ENCODE data around the gene EPAS1. TPM values are rescaled to one million over a fixed set of nuclear protein-coding genes. Genes with fewer than 3 reads are reported as not detected.

The EPAS1 gene
- total and polyA plus RNA-seq, 2 of the 8 experiments (the other 6 are each of a cell fraction or from before 2014, with no cell fraction given): 2.0 to 4.9 TPM

DNA sequence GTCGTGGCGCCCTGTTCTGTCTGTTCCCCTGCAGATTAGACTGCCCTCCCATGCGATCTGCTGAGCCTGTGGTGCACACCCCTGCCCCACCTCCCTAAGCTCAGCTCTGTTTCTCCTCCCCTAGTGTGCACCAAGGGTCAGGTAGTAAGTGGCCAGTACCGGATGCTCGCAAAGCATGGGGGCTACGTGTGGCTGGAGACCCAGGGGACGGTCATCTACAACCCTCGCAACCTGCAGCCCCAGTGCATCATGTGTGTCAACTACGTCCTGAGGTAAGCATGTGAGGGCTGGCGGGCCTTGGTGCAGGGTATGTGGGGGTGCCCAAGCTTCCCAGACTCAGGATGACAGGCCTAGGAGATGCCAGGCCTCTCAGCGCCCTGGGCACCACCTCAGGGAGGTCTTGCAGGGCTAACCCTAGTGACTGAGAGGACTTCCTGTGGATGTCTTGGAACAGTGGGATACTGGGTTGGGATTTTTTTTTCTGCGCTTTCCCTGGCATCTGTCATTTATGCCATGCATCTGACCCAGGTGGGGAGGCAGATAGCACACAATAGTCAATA, 78.4 kb downstream of the EPAS1 start:
- Histone ChIP-seq H3K4me3 (ENCODE audit: extremely low read depth in 1 of 4, insufficient read depth in 2 of 4, low read depth in 3 of 4, low read length in 4 of 4) (no peak overlapping the region), H2AFZ (ENCODE audit: low read length) (no peak overlapping the region), H3K56ac (replicated peaks; ENCODE audit: insufficient read length, low read depth, low read length) (no peak overlapping the region), H2BK120ac (replicated peaks; ENCODE audit: low read depth, low read length) (no peak overlapping the region), H2BK12ac (ENCODE audit: low read depth, low read length) (no peak overlapping the region), H3K36me3 (ENCODE audit: control insufficient read depth in 2 of 4, insufficient read depth in 4 of 4, low read length in 3 of 4) (no peaks in the 10 kb centered on the region), H3K9me3 (ENCODE audit: insufficient read depth in 2 of 2, low read depth in 1 of 2, low read length in 1 of 2) (peaks cover 0 to 3% of the 10 kb centered on the region in 2 experiments; a peak in 1 of 4 replicates), H3K27me3 (replicated peaks in 1 of 4; ENCODE audit: control insufficient read depth in 3 of 4, extremely low read depth in 1 of 4, insufficient read depth in 3 of 4, low read length in 3 of 4) (no peaks in the 10 kb centered on the region), H3K79me1 (ENCODE audit: low read depth, low read length) (no peaks in the 10 kb centered on the region), H2BK15ac (ENCODE audit: low read length) (no peak overlapping the region), H3K4me1 (replicated peaks in 1 of 4; ENCODE audit: control insufficient read depth in 3 of 4, insufficient read depth in 4 of 4, low read length in 3 of 4) (no peaks in the 10 kb centered on the region), H4K5ac (ENCODE audit: insufficient read length, low read depth, low read length) (no peak overlapping the region), H3K27ac (ENCODE audit: low read depth, low read length) (no peak overlapping the region), H3K23ac (ENCODE audit: insufficient read length) (no peak overlapping the region), H2AK5ac (ENCODE audit: low read depth, low read length) (no peak overlapping the region), H3K9ac (replicated peaks in 1 of 4; ENCODE audit: extremely low read depth in 1 of 4, low read depth in 3 of 4, low read length in 3 of 4) (no peak overlapping the region), H3K79me2 (ENCODE audit: control insufficient read depth in 1 of 2, insufficient read depth in 2 of 2, low read length in 2 of 2) (no peaks in the 10 kb centered on the region), H2BK5ac (ENCODE audit: low read depth, low read length) (no peak overlapping the region), H4K91ac (replicated peaks; ENCODE audit: insufficient read length, low read length) (no peak overlapping the region), H4K20me1 (replicated peaks in 1 of 2; ENCODE audit: control insufficient read depth in 1 of 2, insufficient read depth in 2 of 2, low read length in 2 of 2) (peaks cover 0 to 2% of the 10 kb centered on the region in 2 experiments), H3K18ac (ENCODE audit: extremely low read depth, low read length) (no peak overlapping the region), H3K4ac (replicated peaks; ENCODE audit: insufficient read length, low read depth, low read length) (no peak overlapping the region), H3K4me2 (ENCODE audit: insufficient read depth in 1 of 2, low read depth in 2 of 2, low read length in 2 of 2) (no peak overlapping the region), H3K14ac (ENCODE audit: insufficient read length) (no peak overlapping the region), H3K23me2 (ENCODE audit: low read depth, low read length) (no peaks in the 10 kb centered on the region), H2BK20ac (ENCODE audit: low read length) (no peak overlapping the region), H4K8ac (ENCODE audit: extremely low read depth, insufficient read depth, low read length) (no peak overlapping the region)
- WGBS, 2 experiments (ENCODE audit: extremely low coverage in 1 of 2, insufficient coverage in 1 of 2, insufficient read length in 1 of 2, insufficient replicate concordance in 2 of 2, low coverage in 1 of 2, low lambda C conversion rate in 2 of 2, missing lambda C conversion rate in 1 of 2): 89% methylated on average over 11 of the region's 12 CpGs; no CpG with 5 or more reads in 1 of the 2 experiments
- ChIA-PET CTCF (ENCODE audit: partially characterized antibody) (interaction anchor here (1.0 to 6.5 kb wide), 4 partner anchors 9 to 275 kb away, joined by 3 to 43 read pairs (median 4); no protein-coding TSS in a partner anchor), POLR2A (ENCODE audit: partially characterized antibody) (no interaction called here)
- DNase-seq (ENCODE audit: low read depth in 1 of 2, low spot score in 2 of 2) (no peak), FAIRE-seq (no peak)
- TF ChIP-seq RFX5 (IDR thresholded peaks at IDR 0.05; ENCODE audit: borderline replicate concordance, low read depth, low read length) (no peak), KDM1A (IDR thresholded peaks at IDR 0.05; ENCODE audit: borderline replicate concordance, low read length) (no peak), TAF7 (optimal IDR thresholded peaks at IDR 0.05; ENCODE audit: borderline replicate concordance, low read depth, low read length) (no peak), JUN (IDR thresholded peaks at IDR 0.05; ENCODE audit: low read depth, low read length) (no peak), SIRT6 (IDR thresholded peaks at IDR 0.05; ENCODE audit: low read length) (no peak), SAP30 (IDR thresholded peaks at IDR 0.05; ENCODE audit: insufficient read depth, insufficient replicate concordance, low read length) (no peak), TEAD4 (IDR thresholded peaks at IDR 0.05; ENCODE audit: low read depth, low read length) (no peak), CBX5 (IDR thresholded peaks at IDR 0.05; ENCODE audit: low read depth, low read length) (no peak)
- TF ChIP-seq, protein P1, sequence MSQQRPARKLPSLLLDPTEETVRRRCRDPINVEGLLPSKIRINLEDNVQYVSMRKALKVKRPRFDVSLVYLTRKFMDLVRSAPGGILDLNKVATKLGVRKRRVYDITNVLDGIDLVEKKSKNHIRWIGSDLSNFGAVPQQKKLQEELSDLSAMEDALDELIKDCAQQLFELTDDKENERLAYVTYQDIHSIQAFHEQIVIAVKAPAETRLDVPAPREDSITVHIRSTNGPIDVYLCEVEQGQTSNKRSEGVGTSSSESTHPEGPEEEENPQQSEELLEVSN (IDR thresholded peaks at IDR 0.05): no peak
